GM19324 (cell line): ENCODE measurements around the gene JMJD1C.

Experiments
- ATAC-seq: cut with Tn5 transposase; IDR thresholded peaks from one replicate; pipeline ENCODE4 v1.9.1; 2021; ENCODE audit warnings: mild to moderate bottlenecking, moderate library complexity; ENCODE audit not compliant: unreplicated experiment, low FRiP score

The JMJD1C gene

GRCh38 chr10:63266391-63267316 lies 199.1 kb downstream of the JMJD1C start:
- ATAC-seq: no peak

- no peak for ATAC-seq
Measured at GRCh38 chr10:63265683-63266235, 200.0 kb downstream of the JMJD1C start.

GRCh38 chr10:63265222-63265617 lies 200.6 kb downstream of the JMJD1C start:
- ATAC-seq: no peak

- no peak for ATAC-seq
Measured at GRCh38 chr10:63264617-63265221, 201.1 kb downstream of the JMJD1C start.

GRCh38 chr10:63262430-63263073 lies 203.2 kb downstream of the JMJD1C start:
- ATAC-seq: no peak

- ATAC-seq: no peak
Measured at GRCh38 chr10:63261496-63261895, 204.3 kb downstream of the JMJD1C start.

- no peak for ATAC-seq
Measured at GRCh38 chr10:63260860-63261251, 204.9 kb downstream of the JMJD1C start.

- ATAC-seq: no peak
Measured at GRCh38 chr10:63260103-63260859, 205.5 kb downstream of the JMJD1C start.

GRCh38 chr10:63258920-63259678 lies 206.7 kb downstream of the JMJD1C start:
- ATAC-seq: no peak

- ATAC-seq: no peak
Measured at GRCh38 chr10:63257778-63258177, 208.0 kb downstream of the JMJD1C start.

- ATAC-seq: no peak
Measured at GRCh38 chr10:63256009-63256773, 209.6 kb downstream of the JMJD1C start.

- ATAC-seq: no peak
Measured at GRCh38 chr10:63255316-63255715, 210.5 kb downstream of the JMJD1C start.

- no peak for ATAC-seq
Measured at GRCh38 chr10:63253040-63253439, 212.7 kb downstream of the JMJD1C start.

GRCh38 chr10:63252095-63252762 lies 213.5 kb downstream of the JMJD1C start:
- no peak for ATAC-seq

GRCh38 chr10:63250032-63250431 lies 215.7 kb downstream of the JMJD1C start:
- no peak for ATAC-seq

- ATAC-seq: no peak
Measured at GRCh38 chr10:63247771-63248170, 218.0 kb downstream of the JMJD1C start.

- ATAC-seq: no peak
Measured at GRCh38 chr10:63246356-63246755, 219.4 kb downstream of the JMJD1C start.

GRCh38 chr10:63241841-63242281 lies 223.9 kb downstream of the JMJD1C start:
- ATAC-seq: no peak
